HG03139 (cell line): Measurements from ENCODE around the gene ISM1.

ENCODE experiments used
- ATAC-seq: cut with Tn5 transposase; IDR thresholded peaks from one replicate; pipeline ENCODE4 v1.9.1; 2021; ENCODE audit not compliant: unreplicated experiment

Gene ISM1

GRCh38 chr20:13340088-13340487 is 119.0 kb downstream of the ISM1 start:
- no peak for ATAC-seq

DNA sequence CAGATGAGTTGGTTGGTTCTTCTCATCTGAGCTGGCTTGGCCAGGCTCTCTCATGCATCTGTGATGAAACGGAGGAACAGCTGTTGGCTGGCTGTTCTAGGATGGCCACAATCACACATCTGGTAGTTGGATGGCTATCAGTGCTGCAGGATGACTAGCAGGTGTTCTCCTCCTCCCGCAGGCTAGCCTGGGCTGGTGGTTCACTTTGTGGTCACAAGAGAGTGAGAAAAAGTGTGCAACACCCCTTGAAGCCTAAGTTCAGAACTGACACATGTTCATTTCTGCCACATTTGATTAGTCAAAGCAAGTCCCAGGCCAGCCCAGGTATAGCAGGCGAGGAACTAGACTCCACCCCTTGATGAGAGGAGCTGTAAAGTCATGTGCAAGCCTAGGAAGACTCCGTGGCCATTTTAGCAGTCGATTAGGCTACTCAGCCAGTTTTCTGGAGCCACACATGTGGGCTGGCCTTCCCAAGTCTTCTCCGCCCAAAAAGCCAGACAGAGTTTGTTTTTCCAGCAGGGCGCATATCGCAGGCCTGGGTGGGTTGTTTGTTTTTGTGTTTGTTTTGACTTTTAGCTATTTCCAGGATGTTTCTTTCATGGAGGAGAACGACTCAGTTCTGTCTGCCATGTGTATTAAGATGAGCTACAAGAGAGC is 120.8 kb downstream of the ISM1 start:
- ATAC-seq, result no peak

DNA sequence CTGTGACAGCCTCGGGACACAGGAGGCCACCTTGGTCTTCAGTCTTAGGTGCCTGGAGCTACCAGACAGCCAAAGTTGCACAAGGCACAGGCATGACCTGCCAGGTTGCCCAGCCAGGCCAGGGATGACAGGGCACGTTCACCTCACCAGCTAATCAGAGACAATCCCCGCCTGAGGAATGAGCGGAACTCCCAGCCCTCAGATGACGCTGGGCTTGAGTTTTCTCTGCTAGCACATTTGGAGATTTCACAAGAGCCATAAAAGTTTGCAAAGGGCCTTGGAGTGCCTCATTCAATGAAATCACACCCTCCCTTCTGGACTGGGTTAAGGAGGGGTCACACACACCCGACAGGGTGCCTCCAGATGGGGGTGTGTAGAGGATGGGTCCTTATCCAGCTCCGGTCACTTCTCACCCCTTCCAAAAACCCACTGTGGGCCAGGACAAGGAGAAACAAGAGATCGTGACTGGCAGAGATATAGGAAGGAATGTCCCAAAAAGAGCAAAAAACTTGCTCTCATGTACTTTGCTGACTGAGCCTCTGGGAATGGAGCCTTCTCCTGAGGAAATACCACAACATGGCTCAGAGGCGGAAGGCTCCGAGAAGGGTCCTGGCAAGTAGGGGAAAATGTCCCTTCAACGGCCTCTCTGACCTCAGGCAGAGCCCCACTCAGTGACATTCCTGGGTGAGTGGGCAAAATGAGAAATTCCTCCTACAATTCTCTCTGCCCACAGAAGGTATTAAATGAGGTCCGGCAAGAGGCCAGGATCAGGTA is 121.6 kb downstream of the ISM1 start:
- no peak for ATAC-seq

- no peak for ATAC-seq
These were observed 123.6 kb downstream of the ISM1 start for GRCh38 chr20:13344671-13345070.

- ATAC-seq, result no peak
These were observed 127.5 kb downstream of the ISM1 start for GRCh38 chr20:13348311-13349234.

GRCh38 chr20:13349235-13349604 is 128.1 kb downstream of the ISM1 start:
- ATAC-seq, result no peak
